Fibroblast of villous mesenchyme (primary cell): ENCODE measurements around the gene SKA3. TPM values are rescaled to one million over a fixed set of nuclear protein-coding genes. Genes with fewer than 3 reads are reported as not detected.

Experiments used
- DNase-seq: peaks from one replicate; pipeline ENCODE4 v3.0.0-alpha.2; 2010; ENCODE audit warnings: low read depth
- H3K4me3 ChIP-seq: 2 replicates; pipeline ENCODE4 v1.5.1; 2011; ENCODE audit warnings: low read depth, mild to moderate bottlenecking, low read length
- CTCF ChIP-seq: IDR thresholded peaks from 2 replicates; pipeline ENCODE4 v1.5.1; 2012; ENCODE audit warnings: low read depth, mild to moderate bottlenecking, low read length; ENCODE audit not compliant: insufficient read depth
- small RNA-seq: library from RNA; depleted of rRNA; stranded (forward); fragments of <200 nt; gene quantifications from one replicate; pipeline ENCODE3, GENCODE V24; 2012
- total RNA-seq: library from RNA; depleted of rRNA; stranded (reverse); fragments of >200 nt; gene quantifications from 2 replicates; pipeline ENCODE4 v1.2.3, GENCODE V29; 2012

Gene SKA3
- total RNA-seq, 1 donor, result 24.2 TPM

GRCh38 chr13:21106089-21106488 is 70.3 kb downstream of the SKA3 start:
- TF ChIP-seq CTCF, result no peak
- H3K4me3 ChIP-seq, result no peak overlapping the region
- peak; percentile 56 for DNase-seq

GRCh38 chr13:21104199-21105019 is 71.9 kb downstream of the SKA3 start:
- no peak for TF ChIP-seq CTCF
- DNase-seq, result no peak
- H3K4me3 ChIP-seq, result no peak overlapping the region

Small RNA genes lying within 50 kb of the gene (small RNA-seq; reads per million reads assigned to genes)
- gene AL158032.1 (not detected), gene RF00086 (0.47 reads per million), gene RF02116 (not detected)

Other genes starting within 250 kb of the SKA3 start
- gene LATS2, start 115.0 kb downstream of the SKA3 start, total RNA-seq, result 20.9 and 32.0 TPM in 2 replicates
- 36.1 and 50.5 TPM in 2 replicates for gene SAP18, start 36.4 kb downstream of the SKA3 start, total RNA-seq
- gene MRPL57, start 106 bp upstream of the SKA3 start, total RNA-seq, result 20.3 and 25.8 TPM in 2 replicates